Subcutaneous adipose tissue (tissue), 4 donors: ENCODE data around the gene PTPRD. TPM values are rescaled to one million over a fixed set of nuclear protein-coding genes. Genes with fewer than 3 reads are reported as not detected.

Source experiments
- total RNA-seq, 4 donors: library from RNA; depleted of rRNA; stranded (reverse); fragments of >200 nt; gene quantifications; one replicate each; pipeline ENCODE4 v1.1.0, GENCODE V29; 2016
- TF ChIP-seq, protein P1 (sequence below): fragments of 450-650 bp; IDR thresholded peaks from one replicate; pipeline ENCODE4 v1.5.1; 2016; ENCODE audit warnings: low read depth, mild to moderate bottlenecking, control low read depth, antibody characterized with exemption, moderate library complexity

Gene PTPRD
- total RNA-seq, 4 donors from 2014 or later, result 5.1 to 17.3 (median 12.1) TPM

DNA sequence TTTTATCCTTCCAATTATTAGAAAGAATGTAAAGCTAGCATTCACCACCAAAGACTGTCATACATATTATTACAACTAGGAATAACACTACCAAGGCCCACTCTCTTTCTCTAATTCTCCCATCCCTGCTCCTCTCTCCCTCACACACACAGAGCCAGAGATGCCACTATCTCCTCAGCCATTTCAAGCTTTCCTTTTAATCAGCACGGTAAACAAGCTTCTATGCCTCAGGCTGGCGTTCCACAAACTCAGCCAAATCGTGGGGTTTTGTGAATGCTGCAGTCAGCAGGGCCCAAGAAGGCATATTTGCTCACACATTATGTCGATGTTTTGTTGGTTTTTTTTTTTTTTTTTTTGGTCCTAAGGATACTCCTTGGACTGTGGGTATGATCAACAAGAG, 1833.3 kb downstream of the PTPRD start:
- TF ChIP-seq, protein P1, sequence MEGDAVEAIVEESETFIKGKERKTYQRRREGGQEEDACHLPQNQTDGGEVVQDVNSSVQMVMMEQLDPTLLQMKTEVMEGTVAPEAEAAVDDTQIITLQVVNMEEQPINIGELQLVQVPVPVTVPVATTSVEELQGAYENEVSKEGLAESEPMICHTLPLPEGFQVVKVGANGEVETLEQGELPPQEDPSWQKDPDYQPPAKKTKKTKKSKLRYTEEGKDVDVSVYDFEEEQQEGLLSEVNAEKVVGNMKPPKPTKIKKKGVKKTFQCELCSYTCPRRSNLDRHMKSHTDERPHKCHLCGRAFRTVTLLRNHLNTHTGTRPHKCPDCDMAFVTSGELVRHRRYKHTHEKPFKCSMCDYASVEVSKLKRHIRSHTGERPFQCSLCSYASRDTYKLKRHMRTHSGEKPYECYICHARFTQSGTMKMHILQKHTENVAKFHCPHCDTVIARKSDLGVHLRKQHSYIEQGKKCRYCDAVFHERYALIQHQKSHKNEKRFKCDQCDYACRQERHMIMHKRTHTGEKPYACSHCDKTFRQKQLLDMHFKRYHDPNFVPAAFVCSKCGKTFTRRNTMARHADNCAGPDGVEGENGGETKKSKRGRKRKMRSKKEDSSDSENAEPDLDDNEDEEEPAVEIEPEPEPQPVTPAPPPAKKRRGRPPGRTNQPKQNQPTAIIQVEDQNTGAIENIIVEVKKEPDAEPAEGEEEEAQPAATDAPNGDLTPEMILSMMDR, result no peak

DNA sequence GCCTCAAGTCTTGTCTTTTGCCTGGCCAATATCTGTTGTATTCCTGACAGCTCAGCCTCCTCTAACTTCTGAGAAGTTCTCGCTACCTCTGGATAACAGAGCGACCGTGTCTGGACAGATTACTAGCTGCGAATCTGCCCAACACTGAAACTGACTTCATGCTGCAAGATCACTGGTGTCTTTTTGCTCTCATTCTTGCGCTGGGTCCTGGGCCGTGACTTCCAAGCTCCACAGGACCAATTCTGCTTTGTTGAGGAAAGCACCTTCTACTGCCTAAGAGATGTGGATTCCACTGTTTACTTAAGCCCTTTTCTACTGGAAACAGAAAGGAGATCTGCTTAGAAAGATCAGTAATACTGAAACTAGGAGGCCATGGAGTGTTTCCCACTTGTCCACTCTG, 1834.4 kb downstream of the PTPRD start:
- TF ChIP-seq, protein P1, result no peak

DNA sequence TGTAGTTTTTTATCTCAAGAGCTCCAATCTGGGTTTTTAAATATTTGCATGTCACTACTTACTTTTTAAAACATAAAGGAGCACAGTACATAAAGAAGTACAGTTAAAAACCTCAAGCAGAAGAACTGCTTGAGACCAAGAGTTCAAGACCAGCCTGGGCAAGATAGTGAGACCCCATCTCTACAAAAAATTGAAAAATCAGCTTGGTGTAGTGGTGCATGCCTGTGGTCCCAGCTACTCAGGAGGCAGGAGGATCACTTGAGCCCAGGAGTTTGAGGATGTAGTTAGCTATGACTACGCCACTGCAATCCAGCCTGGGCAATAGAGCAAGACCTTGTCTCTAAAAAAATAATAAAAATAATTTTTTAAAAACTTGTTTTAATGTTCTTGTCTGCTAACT, 1840.5 kb downstream of the PTPRD start:
- TF ChIP-seq, protein P1, result no peak

DNA sequence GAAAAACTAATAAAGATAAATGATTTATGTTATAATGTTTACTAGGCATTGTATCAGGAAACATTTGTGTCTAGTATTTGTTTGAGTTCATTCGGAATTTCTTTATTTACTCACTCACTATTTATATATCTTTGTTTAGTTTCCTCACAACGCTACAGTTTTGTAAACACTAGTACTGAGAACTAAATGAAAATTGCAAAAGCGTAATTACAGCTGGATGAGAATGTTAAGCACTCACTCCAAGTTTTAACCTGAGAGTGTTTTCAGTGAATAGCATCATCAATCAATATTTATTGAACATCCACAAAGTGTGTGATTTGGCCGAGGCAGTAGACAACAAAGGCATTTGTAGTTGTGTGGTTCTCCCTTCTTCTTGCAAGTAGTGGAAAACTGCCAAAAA, 1843.6 kb downstream of the PTPRD start:
- TF ChIP-seq, protein P1, result no peak

DNA sequence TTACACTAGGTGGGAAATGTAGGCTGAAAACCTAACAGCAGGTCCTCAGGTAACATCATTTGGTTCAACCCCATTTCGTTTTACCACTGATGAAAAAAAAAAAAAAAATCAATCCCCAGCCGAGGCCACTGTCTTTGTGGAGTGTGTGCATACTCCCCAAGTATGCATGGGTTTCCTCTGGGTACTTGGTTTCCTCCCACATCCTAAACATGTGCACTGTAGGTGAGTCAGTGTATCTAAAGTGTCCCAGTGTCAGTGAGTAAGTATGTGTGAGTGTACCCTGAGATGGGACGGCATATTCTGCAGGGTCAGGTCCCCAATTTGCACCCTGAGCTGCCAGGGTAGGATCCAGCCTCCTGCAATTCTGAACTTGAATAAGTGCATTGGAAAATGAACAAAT, 1846.7 kb downstream of the PTPRD start:
- TF ChIP-seq, protein P1, result no peak

DNA sequence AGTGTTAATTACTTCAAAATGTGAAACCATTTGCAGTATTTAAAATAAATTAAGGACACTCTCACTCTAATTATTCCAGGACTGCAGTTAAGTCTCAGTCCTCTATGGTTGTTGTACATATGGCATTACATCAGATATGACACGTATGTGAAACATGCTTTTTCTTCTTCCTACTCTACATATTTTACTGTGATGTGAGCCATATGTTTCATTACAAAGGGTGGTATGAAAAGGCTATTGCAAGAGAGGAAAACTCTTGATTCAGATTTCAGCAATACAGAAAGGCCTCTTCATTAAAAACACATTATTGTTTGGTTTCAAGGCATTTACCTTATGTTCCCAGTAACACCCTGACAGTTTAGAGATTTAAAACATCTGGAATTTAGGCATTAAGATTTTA, 1848.8 kb downstream of the PTPRD start:
- TF ChIP-seq, protein P1, result no peak

DNA sequence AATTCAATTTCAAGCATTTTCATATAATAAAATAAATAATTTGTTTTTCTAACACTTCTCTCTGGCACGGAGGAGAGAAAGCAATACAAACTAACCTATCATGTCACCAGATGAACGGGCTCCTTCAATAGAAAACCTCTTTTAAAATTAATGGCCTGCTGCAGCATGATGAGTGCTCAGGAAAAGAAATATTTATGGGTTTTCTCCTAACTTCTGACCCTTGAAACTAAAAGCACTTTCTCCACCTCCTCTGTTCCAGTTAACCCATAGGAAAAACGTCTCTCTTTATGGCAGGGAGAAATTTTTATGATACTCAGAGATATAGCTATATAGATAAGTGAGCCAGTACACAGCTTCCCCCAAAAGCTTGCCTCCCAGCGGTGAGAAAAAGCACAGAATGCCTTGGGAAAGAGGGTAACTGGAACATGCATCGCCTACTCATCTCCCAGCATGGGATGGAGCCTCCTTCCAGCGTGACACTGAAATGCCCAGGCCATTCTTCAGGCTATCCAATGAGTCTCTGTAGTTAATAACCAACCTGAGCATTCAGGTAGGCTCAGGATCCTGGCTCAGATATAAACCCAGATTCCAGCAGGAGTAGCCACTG, 1850.2 kb downstream of the PTPRD start:
- TF ChIP-seq, protein P1, result no peak
